GM18858 (cell line): ENCODE measurements around the gene ZNF282.

Source experiments
- ATAC-seq: cut with Tn5 transposase; IDR thresholded peaks from one replicate; pipeline ENCODE4 v1.9.1; 2021; ENCODE audit not compliant: unreplicated experiment

The ZNF282 gene

DNA sequence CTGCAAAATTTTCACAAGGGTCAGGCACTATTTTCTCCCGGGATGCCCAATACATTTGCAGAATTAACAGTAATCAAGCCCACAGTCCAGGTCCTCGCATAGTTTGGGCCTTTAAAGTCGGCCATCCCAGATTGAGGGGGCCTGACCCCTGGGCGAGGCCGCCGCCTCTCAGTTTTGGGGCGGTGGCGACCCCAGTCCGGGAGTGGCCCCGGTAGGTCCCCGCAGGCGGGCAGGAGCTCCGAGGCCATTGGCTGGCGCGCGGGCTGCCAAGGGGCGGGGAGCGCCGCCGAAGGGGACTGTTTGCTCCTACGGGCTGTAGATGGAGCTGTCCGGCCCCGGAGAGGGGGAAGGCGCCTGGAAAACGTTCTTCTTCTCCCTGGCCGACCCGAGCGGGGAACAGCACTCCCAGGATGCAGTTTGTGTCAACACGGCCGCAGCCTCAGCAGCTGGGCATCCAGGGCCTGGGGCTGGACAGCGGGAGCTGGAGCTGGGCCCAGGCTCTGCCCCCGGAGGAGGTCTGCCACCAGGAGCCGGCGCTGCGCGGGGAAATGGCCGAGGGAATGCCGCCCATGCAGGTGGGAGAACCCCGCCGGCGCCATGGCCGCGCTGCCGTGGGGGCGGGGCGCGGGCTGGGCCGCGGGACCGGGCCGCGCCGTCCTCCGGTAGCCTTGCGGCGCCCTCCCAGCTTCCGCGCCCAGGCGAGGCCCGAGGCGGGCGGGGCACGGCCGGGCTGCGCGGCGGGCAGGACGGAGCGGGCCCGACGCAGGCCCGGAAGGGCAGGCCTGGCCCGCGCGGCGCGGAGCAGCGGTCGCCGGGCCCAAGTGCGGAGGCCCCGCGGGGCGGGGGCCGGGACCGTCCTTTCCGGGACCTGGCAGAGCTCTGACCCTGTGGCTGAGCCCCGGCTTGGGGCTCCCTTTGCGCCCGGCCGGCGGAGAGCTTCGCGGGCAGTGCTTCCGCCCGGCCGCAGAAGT, at the start of gene ZNF282:
Gene ZNF282 (plus strand): TSS at position 367 of the 971 bp plus-strand sequence. CDS start 44 bp downstream, at position 411.
- peak; percentile 91 for ATAC-seq

DNA sequence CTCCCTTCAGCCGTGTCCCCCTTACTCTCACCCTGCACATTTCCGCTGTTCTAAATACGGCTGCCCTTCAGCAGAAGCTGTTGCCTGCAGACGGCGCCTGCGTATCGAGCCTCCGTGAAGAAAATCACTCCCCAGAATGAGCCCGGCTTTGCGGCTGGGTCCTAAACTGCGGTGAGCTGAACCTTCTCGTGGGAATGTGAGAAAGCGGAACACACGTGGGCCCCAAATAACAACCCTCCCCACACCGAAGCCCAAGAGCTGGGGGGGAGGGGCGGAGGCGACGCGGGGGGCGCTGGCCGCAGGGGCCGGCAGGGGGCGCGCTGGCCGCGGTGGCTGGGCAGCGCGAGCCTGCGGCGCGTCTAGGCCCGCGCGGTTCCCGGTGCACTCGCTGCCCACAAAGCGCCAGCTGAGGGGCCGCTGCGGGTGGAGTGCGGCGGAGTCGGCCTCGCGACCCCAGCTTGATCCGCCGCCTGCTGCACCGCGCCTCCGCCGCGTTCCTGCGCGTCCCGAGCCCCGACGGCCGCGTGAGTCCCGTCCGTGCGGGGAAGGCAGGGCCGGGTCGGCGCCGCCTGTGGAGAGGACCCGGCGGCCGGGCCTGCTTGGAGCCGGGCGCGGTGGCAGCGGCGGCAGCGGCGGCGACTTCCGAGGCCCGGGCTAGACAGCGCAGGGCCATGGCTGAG, 48.1 kb upstream of the ZNF282 start, which contains the start of gene ZNF398:
Gene ZNF398 (plus strand): TSS at position 382 of the 680 bp plus-strand sequence. CDS start 290 bp downstream, at position 672.
- peak; percentile 62 for ATAC-seq

DNA sequence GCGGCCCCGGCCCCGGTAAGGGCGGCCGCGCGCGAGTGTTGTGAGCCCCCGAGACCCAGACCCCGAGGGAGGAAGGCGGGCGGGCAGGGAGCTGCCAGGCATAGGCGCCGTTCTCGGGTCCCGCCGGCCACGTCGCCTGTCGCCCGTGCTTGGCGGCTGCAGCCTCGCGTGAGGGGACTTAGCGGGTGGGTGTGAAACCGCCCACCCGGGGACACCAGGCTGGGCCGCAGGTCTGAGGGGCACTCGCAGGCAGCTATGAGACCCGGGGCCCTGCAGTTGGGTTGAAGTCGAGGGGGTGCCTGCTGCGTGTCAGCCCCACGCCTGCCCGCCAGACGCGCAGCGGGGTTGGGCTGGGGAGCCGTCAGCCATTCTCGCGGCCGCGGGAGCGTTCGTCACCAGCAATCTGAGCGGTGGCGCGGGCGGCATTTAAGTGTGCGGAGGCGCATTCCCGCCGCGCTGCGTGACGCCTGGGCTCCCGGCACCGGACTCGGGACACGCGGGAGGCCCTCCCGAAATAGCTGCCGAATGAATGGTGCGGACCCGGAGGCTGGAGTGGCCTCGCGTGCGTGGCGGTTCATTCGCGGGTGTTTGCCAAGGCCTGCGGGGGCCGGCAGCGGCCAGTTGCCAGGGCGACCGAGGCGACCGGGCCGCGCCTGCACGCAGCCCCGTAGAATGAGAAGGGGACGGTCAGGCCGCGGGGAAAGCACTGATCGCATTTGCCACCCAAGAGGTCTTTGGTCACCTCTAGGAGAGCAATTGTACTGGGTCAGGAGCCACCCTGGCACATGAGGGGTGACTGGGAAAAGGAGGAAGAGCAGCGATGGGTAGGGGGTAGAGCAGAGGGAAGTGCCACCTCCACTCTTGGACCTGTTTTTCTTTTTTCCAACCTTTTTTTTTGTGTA, 47.3 kb upstream of the ZNF282 start:
- ATAC-seq: peak; percentile 21

- no peak for ATAC-seq
Observed at GRCh38 chr7:149150981-149151380, 44.4 kb upstream of the ZNF282 start.

- ATAC-seq: no peak
Observed at GRCh38 chr7:149153346-149153745, 42.0 kb upstream of the ZNF282 start.

GRCh38 chr7:149154056-149154455, 41.3 kb upstream of the ZNF282 start:
- ATAC-seq: no peak

DNA sequence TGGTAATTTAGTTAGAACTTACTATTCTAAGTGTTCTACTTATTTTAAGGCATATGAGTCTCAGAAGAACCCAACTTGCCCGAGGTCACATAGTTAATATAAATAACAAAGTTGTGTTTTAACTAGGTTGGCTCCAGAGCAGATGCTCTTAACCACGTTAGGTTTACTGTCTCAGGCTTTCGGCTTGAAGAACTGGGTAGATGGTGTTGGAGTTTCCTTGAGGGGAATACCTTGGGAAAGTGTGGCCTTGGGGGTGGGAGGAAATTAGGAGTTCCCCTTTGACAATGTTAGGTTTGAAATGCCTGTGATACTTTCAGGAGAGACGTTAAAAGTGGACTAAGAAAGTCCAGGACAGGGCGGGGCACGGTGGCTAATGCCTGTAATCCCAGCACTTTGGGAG, 38.4 kb upstream of the ZNF282 start:
- no peak for ATAC-seq

- no peak for ATAC-seq
Observed at GRCh38 chr7:149161241-149161848, 34.0 kb upstream of the ZNF282 start.

DNA sequence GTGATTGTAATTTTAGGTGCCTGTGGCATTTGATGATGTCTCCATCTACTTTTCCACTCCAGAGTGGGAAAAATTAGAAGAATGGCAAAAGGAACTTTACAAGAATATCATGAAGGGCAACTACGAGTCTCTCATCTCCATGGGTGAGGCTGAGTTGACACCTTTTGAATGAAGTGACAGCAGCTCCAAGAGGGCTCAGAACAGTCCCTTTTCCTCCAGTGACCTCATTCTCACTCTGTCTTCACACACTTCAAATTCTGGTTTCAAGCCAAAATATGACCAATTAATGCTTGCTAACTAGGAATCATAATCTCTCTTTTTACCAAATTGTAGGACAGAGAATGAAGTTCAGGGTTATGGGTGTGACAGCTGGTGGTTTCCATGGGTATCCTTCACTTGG, 29.2 kb upstream of the ZNF282 start:
- ATAC-seq: no peak

DNA sequence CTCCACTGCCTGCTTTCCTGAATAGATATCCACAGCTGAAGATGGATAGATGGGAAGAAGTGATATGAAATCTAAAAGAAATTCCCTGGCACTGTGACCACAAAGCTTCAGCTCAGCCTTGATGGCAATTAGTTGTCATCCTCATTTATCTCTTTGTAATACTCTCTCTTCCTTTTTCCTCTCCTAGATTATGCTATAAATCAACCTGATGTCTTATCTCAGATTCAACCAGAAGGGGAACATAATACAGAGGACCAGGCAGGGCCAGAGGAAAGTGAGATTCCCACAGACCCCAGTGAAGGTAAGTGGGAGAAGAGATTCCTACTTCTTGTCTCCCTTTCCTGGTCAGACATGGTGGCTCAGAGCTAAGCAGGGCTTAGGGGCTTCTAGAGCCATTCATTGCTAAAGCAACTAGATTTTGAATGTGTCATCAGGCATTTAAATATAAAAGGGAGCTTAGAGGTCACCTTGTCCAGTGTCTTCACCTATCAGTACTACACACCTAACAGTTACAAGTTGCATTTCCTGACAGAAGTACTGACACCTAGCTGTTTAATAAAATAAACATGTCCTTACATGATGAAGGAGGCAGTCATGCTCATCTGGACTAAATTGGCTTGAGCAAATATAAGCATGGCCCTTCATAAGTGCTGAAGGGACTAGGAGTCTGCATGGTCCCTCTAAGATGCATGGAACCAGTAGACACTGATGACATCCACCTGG, 28.6 kb upstream of the ZNF282 start:
- ATAC-seq: no peak

GRCh38 chr7:149171892-149172533, 23.3 kb upstream of the ZNF282 start:
- no peak for ATAC-seq

DNA sequence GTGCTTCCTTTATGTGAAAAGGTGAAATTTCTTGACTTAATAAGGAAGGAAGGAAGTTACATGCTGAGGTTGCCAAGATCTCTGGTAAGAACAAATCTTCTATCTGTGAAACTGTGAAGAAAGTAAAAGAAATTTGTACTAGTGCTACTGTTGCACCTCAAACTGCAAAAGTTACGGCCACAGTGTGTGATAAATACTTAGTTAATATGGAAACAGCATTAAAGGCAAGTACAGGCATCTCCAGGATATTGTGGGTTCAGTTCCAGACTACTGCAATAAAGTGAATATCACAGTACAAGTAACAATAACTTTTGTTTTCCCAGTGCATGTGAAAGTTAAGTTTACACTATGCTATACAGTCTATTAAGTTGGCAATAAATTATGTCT, 22.8 kb upstream of the ZNF282 start:
- ATAC-seq: no peak

GRCh38 chr7:149175150-149175549, 20.2 kb upstream of the ZNF282 start:
- no peak for ATAC-seq

GRCh38 chr7:149179241-149179640, 16.1 kb upstream of the ZNF282 start:
- no peak for ATAC-seq

GRCh38 chr7:149180722-149181449, 14.5 kb upstream of the ZNF282 start:
- no peak for ATAC-seq

GRCh38 chr7:149181450-149181790, 13.9 kb upstream of the ZNF282 start:
- ATAC-seq: no peak

- no peak for ATAC-seq
Observed at GRCh38 chr7:149184274-149184673, 11.1 kb upstream of the ZNF282 start.

- ATAC-seq: no peak
Observed at GRCh38 chr7:149188213-149188612, 7.1 kb upstream of the ZNF282 start.
